Measurements from ENCODE around the gene ARRB1.

DNA sequence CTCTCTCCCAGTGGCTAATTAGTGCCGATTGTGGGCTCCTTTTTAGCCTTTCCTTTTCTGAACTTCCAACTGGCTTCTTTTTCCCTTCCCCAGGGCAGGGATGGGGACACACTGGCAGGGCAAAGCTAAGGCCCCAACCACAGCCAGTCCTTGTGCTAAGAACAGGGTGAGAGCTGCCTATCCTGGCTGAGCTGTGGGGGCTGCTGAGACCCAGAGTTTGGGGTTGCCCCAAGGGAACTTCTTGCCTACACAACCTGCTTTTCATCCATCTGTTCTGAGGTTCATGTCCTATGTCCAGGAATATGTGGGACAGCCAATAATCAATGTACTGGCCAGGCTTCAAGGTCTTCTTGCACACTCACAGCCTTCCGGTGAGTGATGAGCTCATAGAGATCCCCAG, 120.8 kb downstream of the ARRB1 start:
- TF ChIP-seq JUND (IDR thresholded peaks at IDR 0.05): no peak
- TF ChIP-seq, protein P1, sequence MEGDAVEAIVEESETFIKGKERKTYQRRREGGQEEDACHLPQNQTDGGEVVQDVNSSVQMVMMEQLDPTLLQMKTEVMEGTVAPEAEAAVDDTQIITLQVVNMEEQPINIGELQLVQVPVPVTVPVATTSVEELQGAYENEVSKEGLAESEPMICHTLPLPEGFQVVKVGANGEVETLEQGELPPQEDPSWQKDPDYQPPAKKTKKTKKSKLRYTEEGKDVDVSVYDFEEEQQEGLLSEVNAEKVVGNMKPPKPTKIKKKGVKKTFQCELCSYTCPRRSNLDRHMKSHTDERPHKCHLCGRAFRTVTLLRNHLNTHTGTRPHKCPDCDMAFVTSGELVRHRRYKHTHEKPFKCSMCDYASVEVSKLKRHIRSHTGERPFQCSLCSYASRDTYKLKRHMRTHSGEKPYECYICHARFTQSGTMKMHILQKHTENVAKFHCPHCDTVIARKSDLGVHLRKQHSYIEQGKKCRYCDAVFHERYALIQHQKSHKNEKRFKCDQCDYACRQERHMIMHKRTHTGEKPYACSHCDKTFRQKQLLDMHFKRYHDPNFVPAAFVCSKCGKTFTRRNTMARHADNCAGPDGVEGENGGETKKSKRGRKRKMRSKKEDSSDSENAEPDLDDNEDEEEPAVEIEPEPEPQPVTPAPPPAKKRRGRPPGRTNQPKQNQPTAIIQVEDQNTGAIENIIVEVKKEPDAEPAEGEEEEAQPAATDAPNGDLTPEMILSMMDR (IDR thresholded peaks at IDR 0.05 in 2 of 3, conservative IDR thresholded peaks at IDR 0.05 in 1 of 3; ENCODE audit: borderline replicate concordance in 1 of 3, insufficient read depth in 1 of 3, low read depth in 2 of 3, low read length in 2 of 3): no peak
- no peak for TF ChIP-seq POLR2A (IDR thresholded peaks at IDR 0.05; ENCODE audit: borderline replicate concordance, extremely low read depth, insufficient read depth, insufficient read length)
- TF ChIP-seq TCF7L2 (IDR thresholded peaks at IDR 0.05; ENCODE audit: borderline replicate concordance, extremely low read depth, insufficient read depth, insufficient read length): no peak
- no peak for TF ChIP-seq ELF1 (IDR thresholded peaks at IDR 0.05; ENCODE audit: borderline replicate concordance, low read depth)
- no peak for TF ChIP-seq POLR2AphosphoS5 (IDR thresholded peaks at IDR 0.05; ENCODE audit: low read depth, low read length)
- no peak for TF ChIP-seq EZH2 (IDR thresholded peaks at IDR 0.05)
